PC-3 (cell line): ENCODE measurements around the gene PRMT9. TPM values are rescaled to one million over a fixed set of nuclear protein-coding genes. Genes with fewer than 3 reads are reported as not detected.

ENCODE experiments used
- ATAC-seq: fragments of 200-7000 bp; cut with Tn5 transposase; 2 replicates; pipeline ENCODE4 v1.9.1; 2020; ENCODE audit warnings: mild to moderate bottlenecking, moderate library complexity
- BruUV-seq: library from RNA; stranded (reverse); fragments of 400-500 nt; replicated peaks from 2 replicates; lab custom pipeline; 2021; lab: Mats Ljungman, UMichigan
- CTCF ChIA-PET: fragments of 300-600 bp; sonication (Branson Sonifier 250); formaldehyde crosslinking; loops from one replicate; lab custom pipeline; 2022; ENCODE audit warnings: antibody characterized with exemption; lab: Charles Lee
- POLR2A ChIA-PET: fragments of 300-600 bp; sonication (Branson Sonifier 250); formaldehyde crosslinking; loops from one replicate; lab custom pipeline; 2022; ENCODE audit warnings: antibody characterized with exemption; ENCODE audit not compliant: unreplicated experiment; lab: Charles Lee
- DNase-seq: peaks from one replicate; pipeline ENCODE4 v3.0.0-alpha.2; 2015
- H2AFZ ChIP-seq: fragments of 300-600 bp; sonication (generic); 2 replicates; pipeline ENCODE4 v1.6.0; 2016; ENCODE audit warnings: antibody characterized with exemption, low read length
- H3F3A ChIP-seq: fragments of 300-600 bp; sonication (generic); one replicate; pipeline ENCODE4 v1.6.0; 2017; ENCODE audit warnings: antibody characterized with exemption, low read length, control low read depth, mild to moderate bottlenecking; ENCODE audit not compliant: unreplicated experiment
- H3K27ac ChIP-seq: fragments of 300-600 bp; sonication (generic); 2 replicates; pipeline ENCODE4 v1.5.1; 2016; ENCODE audit warnings: mild to moderate bottlenecking, low read length
- H3K27me3 ChIP-seq: fragments of 300-600 bp; sonication (generic); 2 replicates; pipeline ENCODE4 v1.6.1; 2016; ENCODE audit warnings: low read length, mixed read lengths
- H3K36me3 ChIP-seq: fragments of 300-600 bp; sonication (generic); 2 replicates; pipeline ENCODE4 v1.6.1; 2016; ENCODE audit warnings: low read depth, mixed run types, low read length, mixed read lengths
- H3K4me1 ChIP-seq: fragments of 300-600 bp; sonication (generic); 2 replicates; pipeline ENCODE4 v1.5.1; 2016; ENCODE audit warnings: low read length; ENCODE audit not compliant: insufficient read depth
- H3K4me2 ChIP-seq: fragments of 300-600 bp; sonication (generic); 2 replicates; pipeline ENCODE4 v1.6.0; 2016; ENCODE audit warnings: low read length
- H3K4me3 ChIP-seq: fragments of 300-600 bp; sonication (generic); 2 replicates; pipeline ENCODE4 v1.5.1; 2016; ENCODE audit warnings: mild to moderate bottlenecking, low read length, mixed read lengths
- H3K79me2 ChIP-seq: fragments of 300-600 bp; sonication (generic); 2 replicates; pipeline ENCODE4 v1.6.1; 2017; ENCODE audit warnings: low read length, mixed read lengths
- H3K9ac ChIP-seq: fragments of 300-600 bp; sonication (generic); 2 replicates; pipeline ENCODE4 v1.6.0; 2016; ENCODE audit warnings: mild to moderate bottlenecking, low read length
- H3K9me2 ChIP-seq: fragments of 300-600 bp; sonication (generic); replicated peaks from 2 replicates; pipeline ENCODE4 v1.6.1; 2016; ENCODE audit warnings: mixed run types, low read length, mixed read lengths
- H3K9me3 ChIP-seq: fragments of 300-600 bp; sonication (generic); 2 replicates; pipeline ENCODE4 v1.6.1; 2016; ENCODE audit warnings: low read length, mixed read lengths
- H4K20me1 ChIP-seq: fragments of 300-600 bp; sonication (generic); 2 replicates; pipeline ENCODE4 v1.6.1; 2016; ENCODE audit warnings: low read length, mixed read lengths
- CTCF ChIP-seq: fragments of 300-600 bp; sonication (generic); conservative IDR thresholded peaks from 2 replicates; pipeline ENCODE4 v1.5.1; 2017; ENCODE audit warnings: antibody characterized with exemption, low read depth, mild to moderate bottlenecking, low read length
- EZH2 ChIP-seq: fragments of 300-600 bp; sonication (generic); IDR thresholded peaks from one replicate; pipeline ENCODE4 v1.6.1; 2017; ENCODE audit warnings: antibody characterized with exemption, mild to moderate bottlenecking, low read length; ENCODE audit not compliant: unreplicated experiment
- EZH2phosphoT487 ChIP-seq: fragments of 300-600 bp; sonication (generic); IDR thresholded peaks from 2 replicates; pipeline ENCODE4 v1.6.1; 2018; ENCODE audit warnings: mild to moderate bottlenecking, antibody characterized with exemption, low read length, borderline replicate concordance
- intact Hi-C: fragments of 100-400 bp; cut with micrococcal nuclease; formaldehyde crosslinking; loops from 2 replicates; pipeline ENCODE4 v1.9.0; 2023
- total RNA-seq: library from RNA; depleted of rRNA; stranded (reverse); fragments of >200 nt; gene quantifications from 2 replicates; pipeline ENCODE4 v1.2.3, GENCODE V29; 2014

The PRMT9 gene
- total RNA-seq, 1 experiment from 2014 or later = 6.5 TPM

- Histone ChIP-seq H3K4me2 (peak overlapping the region; percentile 86), H3K79me2 (peaks cover 53% of the 10 kb centered on the region), H3F3A (no peaks in the 10 kb centered on the region), H3K4me1 (peaks cover 17% of the 10 kb centered on the region), H3K27me3 (no peaks in the 10 kb centered on the region), H3K27ac (peak overlapping the region; percentile 65), H2AFZ (peak overlapping the region; percentile 91), H3K9me3 (no peaks in the 10 kb centered on the region), H4K20me1 (no peaks in the 10 kb centered on the region), H3K4me3 (peak overlapping the region; percentile 91), H3K9me2 (no peaks in the 10 kb centered on the region), H3K36me3 (0 out of 2 replicates have a peak, but pooled peaks cover 2% of the 10 kb centered on the region), H3K9ac (peak overlapping the region; percentile 82)
- TF ChIP-seq CTCF (no peak), EZH2 (no peak), EZH2phosphoT487 (no peak)
- ChIA-PET POLR2A (interaction anchor here (0.6 to 0.7 kb wide), 3 partner anchors 12 to 589 kb away, joined by 3 read pairs; no protein-coding TSS in a partner anchor), CTCF (interaction anchor here (0.6 kb wide), 1 partner anchor 137 kb away, joined by 3 read pairs; the partner anchor contains the start of gene EDNRA)
- DNase-seq = peak; percentile 26
- BruUV-seq = no TSS peak
- peak; percentile 8 for ATAC-seq
- intact Hi-C loops = loop anchor here (5.0 kb wide), 1 partner anchor 64 kb away; the partner anchor contains the start of gene PRMT9
These were observed 65.9 kb downstream of the PRMT9 start for GRCh38 chr4:147617841-147618691.

- POLR2A ChIA-PET = interaction anchor here (0.5 to 0.7 kb wide), 5 partner anchors 11 to 738 kb away, joined by 3 to 7 read pairs (median 4); no protein-coding TSS in a partner anchor
- Histone ChIP-seq H2AFZ (peak within 1 kb of the TSS; percentile 91), H3K36me3 (0 out of 2 replicates have a peak, but pooled peaks cover 2% of the 10 kb centered on the region), H3K4me3 (peak within 1 kb of the TSS; percentile 91), H4K20me1 (no peaks in the 10 kb centered on the region), H3K9me3 (no peaks in the 10 kb centered on the region), H3K79me2 (peaks cover 45% of the 10 kb centered on the region), H3K9me2 (no peaks in the 10 kb centered on the region), H3F3A (no peaks in the 10 kb centered on the region), H3K27ac (peak within 1 kb of the TSS; percentile 65), H3K4me2 (peak within 1 kb of the TSS; percentile 86), H3K9ac (peak within 1 kb of the TSS; percentile 82), H3K4me1 (peaks cover 17% of the 10 kb centered on the region), H3K27me3 (no peaks in the 10 kb centered on the region)
- ATAC-seq (peak; percentile 97), DNase-seq (peak; percentile 95)
- no peak for TF ChIP-seq CTCF
- no peak for TF ChIP-seq EZH2phosphoT487
- no peak for TF ChIP-seq EZH2
- CTCF ChIA-PET = interaction anchor here (0.6 kb wide), 1 partner anchor 256 kb away, joined by 3 read pairs; no protein-coding TSS in a partner anchor
- BruUV-seq = TSS peak; percentile 83
- intact Hi-C loops = loop anchor here (5.0 kb wide), 1 partner anchor 65 kb away; the partner anchor contains the start of gene PRMT9
These were observed 66.7 kb downstream of the PRMT9 start, which contains the start of gene TMEM184C for GRCh38 chr4:147617173-147617840. Gene TMEM184C, plus strand, starts transcription at chr4:147617397. Its CDS starts 560 bp downstream, at chr4:147617957.
